GM12865 (cell line): ENCODE measurements around the gene LONP2.
"Not testable (repeated sequence)": the region's sequence is repeated elsewhere in the genome, so short reads cannot be mapped to it uniquely, and the experiment has no call there.

ENCODE experiments used
- DNase-seq: peaks from one replicate; pipeline ENCODE4 v3.0.0; 2010; ENCODE audit warnings: low read depth
- H3K4me3 ChIP-seq: 2 replicates; pipeline ENCODE4 v1.5.1; 2011; ENCODE audit warnings: mild to moderate bottlenecking, low read depth, low read length, control low read depth
- TF ChIP-seq, protein P1 (sequence below): IDR thresholded peaks from 2 replicates; pipeline ENCODE4 v1.5.1; 2011; ENCODE audit warnings: low read length, control low read depth, low read depth, inconsistent platforms; ENCODE audit not compliant: insufficient read depth; ENCODE audit errors: missing control alignments

LONP2 gene

DNA sequence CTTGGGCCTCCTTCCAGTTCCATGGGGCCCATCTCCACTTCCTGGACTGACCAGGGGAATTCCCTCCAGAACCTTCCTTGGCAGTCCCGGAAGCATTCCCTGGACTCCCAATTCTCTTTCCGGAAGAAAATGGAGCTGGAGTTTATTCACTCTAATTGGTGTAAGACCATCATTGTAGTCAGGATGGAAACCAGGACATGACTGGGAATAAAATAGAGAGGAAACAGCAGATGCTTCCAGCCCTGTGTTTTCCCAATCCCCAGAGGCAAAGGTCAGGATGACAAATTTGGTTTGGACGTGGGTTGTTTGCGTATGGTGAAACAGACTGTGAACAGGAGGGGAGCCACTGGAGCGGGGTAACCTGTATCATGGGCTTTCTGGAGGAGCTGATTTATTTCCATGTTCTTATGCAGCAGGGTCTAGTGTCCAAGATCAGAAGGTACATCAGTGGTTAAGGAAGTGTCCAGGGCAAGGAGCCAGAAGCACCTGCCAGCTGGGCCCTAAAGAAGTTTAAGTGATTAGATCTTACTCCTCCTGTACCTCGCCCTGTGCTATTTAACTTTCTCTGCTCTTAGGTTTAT, 8.5 kb upstream of the LONP2 start:
- TF ChIP-seq, protein P1, sequence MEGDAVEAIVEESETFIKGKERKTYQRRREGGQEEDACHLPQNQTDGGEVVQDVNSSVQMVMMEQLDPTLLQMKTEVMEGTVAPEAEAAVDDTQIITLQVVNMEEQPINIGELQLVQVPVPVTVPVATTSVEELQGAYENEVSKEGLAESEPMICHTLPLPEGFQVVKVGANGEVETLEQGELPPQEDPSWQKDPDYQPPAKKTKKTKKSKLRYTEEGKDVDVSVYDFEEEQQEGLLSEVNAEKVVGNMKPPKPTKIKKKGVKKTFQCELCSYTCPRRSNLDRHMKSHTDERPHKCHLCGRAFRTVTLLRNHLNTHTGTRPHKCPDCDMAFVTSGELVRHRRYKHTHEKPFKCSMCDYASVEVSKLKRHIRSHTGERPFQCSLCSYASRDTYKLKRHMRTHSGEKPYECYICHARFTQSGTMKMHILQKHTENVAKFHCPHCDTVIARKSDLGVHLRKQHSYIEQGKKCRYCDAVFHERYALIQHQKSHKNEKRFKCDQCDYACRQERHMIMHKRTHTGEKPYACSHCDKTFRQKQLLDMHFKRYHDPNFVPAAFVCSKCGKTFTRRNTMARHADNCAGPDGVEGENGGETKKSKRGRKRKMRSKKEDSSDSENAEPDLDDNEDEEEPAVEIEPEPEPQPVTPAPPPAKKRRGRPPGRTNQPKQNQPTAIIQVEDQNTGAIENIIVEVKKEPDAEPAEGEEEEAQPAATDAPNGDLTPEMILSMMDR: no peak
- H3K4me3 ChIP-seq: no peak overlapping the region
- DNase-seq: no peak

DNA sequence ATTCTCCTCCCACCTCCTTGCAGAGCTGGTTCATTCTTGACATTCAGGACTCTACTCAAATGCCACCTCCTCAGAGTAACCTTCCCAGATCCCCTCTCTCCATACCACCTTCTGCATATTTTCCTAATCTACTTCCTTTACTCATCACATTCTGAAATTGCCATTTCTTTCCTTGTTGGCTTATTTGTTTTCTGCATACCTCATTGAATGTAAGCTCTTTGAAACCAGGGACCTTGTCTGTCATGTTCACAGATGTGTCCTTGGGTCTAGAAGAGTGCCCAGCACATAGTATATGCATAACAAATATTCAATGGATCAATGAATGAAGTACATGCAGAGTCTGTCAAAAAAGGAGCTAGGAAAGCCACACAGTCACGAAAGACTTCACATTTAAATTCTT, 7.8 kb upstream of the LONP2 start:
- DNase-seq: no peak
- TF ChIP-seq, protein P1: no peak

DNA sequence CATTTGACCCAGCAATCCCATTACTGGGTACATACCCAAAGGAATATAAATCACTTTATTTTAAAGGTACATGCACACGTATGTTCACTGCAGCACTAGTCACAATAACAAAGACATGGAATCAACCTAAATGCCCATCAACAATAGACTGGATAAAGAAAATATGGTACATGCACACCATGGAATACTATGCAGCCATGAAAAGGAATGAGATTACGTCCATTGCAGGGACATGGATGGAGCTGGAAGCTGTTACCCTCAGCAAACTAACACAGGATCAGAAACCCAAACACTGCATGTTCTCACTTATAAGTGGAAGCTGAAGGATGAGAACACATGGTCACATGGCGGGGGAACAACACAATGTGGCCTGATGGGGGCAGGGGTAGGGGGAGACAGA, 4.0 kb upstream of the LONP2 start:
- not testable (repeated sequence) for DNase-seq, H3K4me3 ChIP-seq

More for the DNA sequence above, 7.8 kb upstream of the LONP2 start:
- no peak overlapping the region for H3K4me3 ChIP-seq

DNA sequence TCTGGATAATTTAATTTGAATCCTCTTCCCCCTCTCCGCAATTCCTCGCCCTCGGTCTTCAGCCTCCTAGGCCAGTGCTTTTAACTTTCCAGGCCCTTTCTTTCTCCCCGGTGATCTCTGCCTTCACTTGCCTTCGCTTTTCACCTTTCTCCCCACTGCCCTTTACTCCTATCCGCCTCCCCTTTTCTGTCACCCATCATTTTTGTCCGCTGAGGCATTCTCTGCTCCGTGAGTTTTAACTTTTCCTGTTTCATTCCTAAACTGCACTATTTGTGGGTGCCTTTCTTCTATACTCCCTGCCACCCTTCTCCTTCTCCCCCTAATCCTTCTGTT, 729 bp downstream of the LONP2 start:
- DNase-seq: no peak
- TF ChIP-seq, protein P1: no peak
- H3K4me3 ChIP-seq: peak overlapping the region; percentile 88

DNA sequence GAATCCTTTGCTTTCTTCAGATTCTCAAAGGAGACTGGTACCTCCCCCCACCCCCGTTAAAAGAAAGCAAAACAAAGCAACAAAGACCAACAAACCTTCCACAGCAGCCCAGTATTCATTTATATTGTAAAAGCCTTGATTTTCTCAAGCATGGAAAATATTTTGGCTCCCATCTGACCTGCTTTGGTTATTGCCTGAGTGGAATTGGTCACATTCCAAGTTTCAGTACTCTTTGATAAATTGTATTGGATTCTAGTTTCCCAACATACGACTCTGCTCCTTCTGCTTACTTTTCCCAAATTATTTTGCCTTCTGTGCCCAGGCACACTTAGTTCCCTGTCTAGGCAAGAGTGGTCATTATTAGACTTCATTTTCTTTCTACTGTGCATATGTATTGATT, 2.0 kb downstream of the LONP2 start:
- no peak for DNase-seq
- peak overlapping the region; percentile 19; the same call in 1 of the 2 replicates for H3K4me3 ChIP-seq
- TF ChIP-seq, protein P1: no peak

DNA sequence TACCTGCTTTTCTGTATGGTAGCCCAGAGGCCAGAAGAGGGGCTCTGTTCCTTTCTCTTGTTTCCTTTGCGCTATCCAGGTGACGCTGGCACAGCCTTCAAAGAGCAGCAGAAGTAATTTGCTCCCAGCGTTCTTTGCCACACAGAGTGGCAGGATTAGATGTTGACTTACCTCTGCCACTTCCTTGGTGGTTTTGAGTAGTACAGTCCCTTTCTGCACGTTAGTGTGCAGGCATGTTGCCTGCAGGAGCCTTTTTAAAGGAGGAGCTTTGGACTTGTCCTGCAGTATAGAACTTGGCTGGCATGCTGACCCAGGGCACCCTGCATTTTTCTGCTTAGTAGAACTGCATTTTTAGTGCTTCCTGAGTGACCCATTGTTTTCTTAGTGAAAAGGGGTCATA, 3.2 kb downstream of the LONP2 start, which contains the start of gene ABCC11:
ABCC11 (minus strand) TSS at position 229 of the 400 bp plus-strand sequence. CDS start 15,618 bp downstream, outside the sequence.
- H3K4me3 ChIP-seq: no peak within 1 kb of the TSS

DNA sequence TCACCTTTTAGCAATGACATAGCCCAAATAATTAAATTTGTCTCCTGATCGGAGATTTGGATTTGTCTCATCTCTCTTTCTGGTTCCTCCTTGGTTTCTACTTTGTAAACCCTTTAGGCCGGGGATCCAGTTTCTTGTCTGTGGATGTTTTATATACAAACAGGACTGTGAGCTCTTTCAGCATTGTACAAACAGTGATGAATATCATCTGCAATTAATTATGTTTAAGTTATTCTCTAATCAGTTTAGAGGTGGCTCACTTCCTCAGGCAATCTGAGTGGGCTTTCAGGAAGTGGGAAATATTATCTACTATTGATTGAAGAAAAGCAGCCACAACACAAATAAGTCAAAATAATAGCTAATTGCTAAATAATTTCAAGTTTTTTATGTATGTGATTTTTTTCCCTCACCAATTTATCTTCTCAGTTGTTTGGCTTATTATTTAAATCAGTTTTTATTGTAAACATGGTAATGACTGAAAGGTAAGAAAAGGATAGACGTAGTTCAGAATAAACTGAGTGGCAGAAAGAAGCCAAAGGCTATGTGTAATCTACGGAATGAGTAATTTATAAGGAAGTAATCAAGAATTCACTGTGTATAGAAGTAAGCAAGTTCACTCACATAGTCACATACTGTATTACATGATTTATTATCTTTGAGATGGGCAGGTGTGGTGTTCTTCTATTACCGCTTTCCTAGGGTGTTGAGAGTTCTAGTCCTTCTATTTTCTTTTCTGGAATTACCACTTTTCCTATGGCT, 6.6 kb downstream of the LONP2 start:
- H3K4me3 ChIP-seq: no peak overlapping the region
- no peak for DNase-seq
- TF ChIP-seq, protein P1: no peak

More for the DNA sequence above, 3.2 kb downstream of the LONP2 start, which contains the start of gene ABCC11:
- TF ChIP-seq, protein P1: no peak
- DNase-seq: no peak
